SHP77 (cell line): ENCODE data around the gene OPTN.

Experiments
- DNase-seq, 2 experiments: peaks; one replicate each; lab custom pipeline; 2025; lab: John Stamatoyannopoulos, UW

OPTN gene

GRCh38 chr10:13184276-13184675 is 84.3 kb downstream of the OPTN start:
- DNase-seq, result no peak

DNA sequence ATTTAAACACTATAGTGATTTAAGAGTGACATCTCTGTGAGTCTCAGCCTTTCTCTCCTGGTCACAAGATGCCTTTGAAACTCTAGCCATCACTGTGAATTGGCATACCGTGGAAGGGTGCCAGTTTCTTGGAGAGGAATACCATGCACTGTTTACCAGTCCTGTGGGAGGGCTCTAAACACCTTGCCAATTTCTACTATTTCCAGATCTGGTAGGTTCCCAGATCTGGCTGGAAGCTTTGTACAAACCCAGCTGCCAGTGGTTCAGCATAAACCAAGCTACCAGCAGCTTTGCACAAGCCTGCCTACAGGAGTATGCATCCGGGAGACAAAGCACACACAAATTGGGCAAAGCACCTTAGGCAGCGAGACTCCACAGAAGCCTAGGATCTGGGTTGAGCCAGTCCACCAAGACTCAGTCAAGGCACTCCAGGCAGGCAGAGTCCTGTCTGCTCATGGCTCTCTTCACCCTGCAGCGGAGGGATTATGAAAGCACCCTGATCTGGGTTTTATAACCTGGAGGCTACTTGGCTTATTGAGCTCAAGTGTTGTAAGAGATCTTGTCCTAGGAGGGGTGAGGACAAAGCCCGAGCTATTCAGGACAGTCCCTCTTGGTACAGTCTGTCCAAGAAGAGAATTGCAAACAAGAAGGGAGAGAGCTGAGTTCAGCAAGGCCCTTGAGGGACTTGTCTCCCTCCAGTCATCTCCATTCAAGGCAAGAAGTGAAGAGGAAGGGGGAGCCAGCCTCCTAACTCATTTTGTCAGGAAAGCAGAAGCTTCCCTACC is 85.0 kb downstream of the OPTN start:
- no peak for DNase-seq

DNA sequence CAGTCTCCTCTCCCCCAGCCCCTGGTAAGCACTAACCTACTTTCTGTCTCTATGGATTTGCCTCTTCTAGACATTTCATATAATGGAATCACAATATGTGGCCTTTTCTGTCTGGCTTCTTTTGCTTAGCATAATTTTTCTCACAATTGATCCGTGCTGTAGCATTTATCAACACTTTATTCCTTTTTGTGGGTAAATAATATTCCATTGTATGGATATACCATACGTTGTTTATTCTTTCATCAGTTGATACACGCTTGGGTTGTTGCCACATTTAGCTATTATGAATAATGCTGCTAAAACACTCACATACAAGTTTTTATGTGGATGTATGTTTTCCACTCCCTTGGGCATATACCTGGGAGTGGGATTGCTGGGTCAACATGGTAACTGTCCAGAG is 87.2 kb downstream of the OPTN start:
- no peak for DNase-seq
